Measurements from ENCODE around the gene DHX35. TPM values are rescaled to one million over a fixed set of nuclear protein-coding genes. Genes with fewer than 3 reads are reported as not detected.
A peak's percentile ranks its signal among the peaks of the same experiment; 100 is the strongest.
"Not testable (repeated sequence)": the region's sequence is repeated elsewhere in the genome, so short reads cannot be mapped to it uniquely, and the experiment has no call there.

The DHX35 gene
- total and polyA plus RNA-seq, 2 experiments from 2014 or later: 8.3 to 25.9 TPM

GRCh38 chr20:38996866-38997265 is 34.7 kb downstream of the DHX35 start:
- not testable (repeated sequence) for H3K4me1 ChIP-seq (ENCODE audit: insufficient read depth); H3K27me3 ChIP-seq (ENCODE audit: insufficient read depth); H2AFZ ChIP-seq; ATAC-seq; H3K4me2 ChIP-seq; H3K4me3 Mint-ChIP-seq; H3K4me1 Mint-ChIP-seq; H3K9me3 Mint-ChIP-seq; H3F3A ChIP-seq (replicated peaks; ENCODE audit: low read depth); H3K4me3 ChIP-seq; H3K27ac ChIP-seq (ENCODE audit: low read depth); H3K27ac Mint-ChIP-seq; DNase-seq (ENCODE audit: low spot score); H3K79me2 ChIP-seq (replicated peaks; ENCODE audit: insufficient read depth); H3K27me3 Mint-ChIP-seq (ENCODE audit: insufficient read depth, low read depth, poor library complexity); H4K20me1 ChIP-seq (replicated peaks; ENCODE audit: insufficient read depth); H3K9me2 ChIP-seq (ENCODE audit: insufficient read depth)
- peaks cover 34% of the 10 kb centered on the region for H3K36me3 Mint-ChIP-seq (ENCODE audit: low read depth)
- H3K36me3 ChIP-seq (ENCODE audit: insufficient read depth): peaks cover 19% of the 10 kb centered on the region

- peak; percentile 53; the same call in 2 of the 3 replicates for ATAC-seq
Observed at GRCh38 chr20:38997622-38998021, 35.5 kb downstream of the DHX35 start.

More at GRCh38 chr20:38997622-38998021, 35.5 kb downstream of the DHX35 start:
- Mint-ChIP-seq H3K27ac (peak overlapping the region; percentile 5; the same call in 1 of the 2 replicates), H3K27me3 (ENCODE audit: insufficient read depth, low read depth, poor library complexity) (no peaks in the 10 kb centered on the region), H3K4me1 (no peaks in the 10 kb centered on the region), H3K4me3 (no peak overlapping the region), H3K36me3 (ENCODE audit: low read depth) (peaks cover 36% of the 10 kb centered on the region), H3K9me3 (no peaks in the 10 kb centered on the region)
- peak; percentile 17 for DNase-seq (ENCODE audit: low spot score)
- H3K4me2 ChIP-seq: no peak overlapping the region
- peaks cover 4% of the 10 kb centered on the region; the same call in 1 of the 2 replicates for H4K20me1 ChIP-seq (replicated peaks; ENCODE audit: insufficient read depth)
- no peak overlapping the region for H2AFZ ChIP-seq
- no peaks in the 10 kb centered on the region for H3K9me2 ChIP-seq (ENCODE audit: insufficient read depth)
- peaks cover 23% of the 10 kb centered on the region for H3K36me3 ChIP-seq (ENCODE audit: insufficient read depth)
- H3K4me1 ChIP-seq (ENCODE audit: insufficient read depth): no peaks in the 10 kb centered on the region
- no peaks in the 10 kb centered on the region for H3F3A ChIP-seq (replicated peaks; ENCODE audit: low read depth)
- TF ChIP-seq ZNF331 (CRISPR knock-in tag; IDR thresholded peaks at IDR 0.05; ENCODE audit: low read depth) (no peak), EZH2 (IDR thresholded peaks at IDR 0.05; ENCODE audit: low read depth, unreplicated experiment) (no peak), JUNB (IDR thresholded peaks at IDR 0.05; ENCODE audit: unreplicated experiment) (no peak), NANOG (IDR thresholded peaks at IDR 0.05; ENCODE audit: borderline replicate concordance) (no peak), ETS1 (IDR thresholded peaks at IDR 0.05) (no peak), POLR2AphosphoS5 (IDR thresholded peaks at IDR 0.05; ENCODE audit: low read depth) (no peak), CREB1 (CRISPR knock-in tag; IDR thresholded peaks at IDR 0.05; ENCODE audit: low read depth) (no peak), STAT1 (IDR thresholded peaks at IDR 0.05; ENCODE audit: unreplicated experiment) (no peak), EZH2phosphoT487 (IDR thresholded peaks at IDR 0.05; ENCODE audit: unreplicated experiment) (no peak), ZNF114 (CRISPR knock-in tag; IDR thresholded peaks at IDR 0.05) (no peak)
- TF ChIP-seq, protein P1, sequence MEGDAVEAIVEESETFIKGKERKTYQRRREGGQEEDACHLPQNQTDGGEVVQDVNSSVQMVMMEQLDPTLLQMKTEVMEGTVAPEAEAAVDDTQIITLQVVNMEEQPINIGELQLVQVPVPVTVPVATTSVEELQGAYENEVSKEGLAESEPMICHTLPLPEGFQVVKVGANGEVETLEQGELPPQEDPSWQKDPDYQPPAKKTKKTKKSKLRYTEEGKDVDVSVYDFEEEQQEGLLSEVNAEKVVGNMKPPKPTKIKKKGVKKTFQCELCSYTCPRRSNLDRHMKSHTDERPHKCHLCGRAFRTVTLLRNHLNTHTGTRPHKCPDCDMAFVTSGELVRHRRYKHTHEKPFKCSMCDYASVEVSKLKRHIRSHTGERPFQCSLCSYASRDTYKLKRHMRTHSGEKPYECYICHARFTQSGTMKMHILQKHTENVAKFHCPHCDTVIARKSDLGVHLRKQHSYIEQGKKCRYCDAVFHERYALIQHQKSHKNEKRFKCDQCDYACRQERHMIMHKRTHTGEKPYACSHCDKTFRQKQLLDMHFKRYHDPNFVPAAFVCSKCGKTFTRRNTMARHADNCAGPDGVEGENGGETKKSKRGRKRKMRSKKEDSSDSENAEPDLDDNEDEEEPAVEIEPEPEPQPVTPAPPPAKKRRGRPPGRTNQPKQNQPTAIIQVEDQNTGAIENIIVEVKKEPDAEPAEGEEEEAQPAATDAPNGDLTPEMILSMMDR (conservative IDR thresholded peaks at IDR 0.05; ENCODE audit: low read depth in 2 of 2): no peak
- TF ChIP-seq, protein P2, sequence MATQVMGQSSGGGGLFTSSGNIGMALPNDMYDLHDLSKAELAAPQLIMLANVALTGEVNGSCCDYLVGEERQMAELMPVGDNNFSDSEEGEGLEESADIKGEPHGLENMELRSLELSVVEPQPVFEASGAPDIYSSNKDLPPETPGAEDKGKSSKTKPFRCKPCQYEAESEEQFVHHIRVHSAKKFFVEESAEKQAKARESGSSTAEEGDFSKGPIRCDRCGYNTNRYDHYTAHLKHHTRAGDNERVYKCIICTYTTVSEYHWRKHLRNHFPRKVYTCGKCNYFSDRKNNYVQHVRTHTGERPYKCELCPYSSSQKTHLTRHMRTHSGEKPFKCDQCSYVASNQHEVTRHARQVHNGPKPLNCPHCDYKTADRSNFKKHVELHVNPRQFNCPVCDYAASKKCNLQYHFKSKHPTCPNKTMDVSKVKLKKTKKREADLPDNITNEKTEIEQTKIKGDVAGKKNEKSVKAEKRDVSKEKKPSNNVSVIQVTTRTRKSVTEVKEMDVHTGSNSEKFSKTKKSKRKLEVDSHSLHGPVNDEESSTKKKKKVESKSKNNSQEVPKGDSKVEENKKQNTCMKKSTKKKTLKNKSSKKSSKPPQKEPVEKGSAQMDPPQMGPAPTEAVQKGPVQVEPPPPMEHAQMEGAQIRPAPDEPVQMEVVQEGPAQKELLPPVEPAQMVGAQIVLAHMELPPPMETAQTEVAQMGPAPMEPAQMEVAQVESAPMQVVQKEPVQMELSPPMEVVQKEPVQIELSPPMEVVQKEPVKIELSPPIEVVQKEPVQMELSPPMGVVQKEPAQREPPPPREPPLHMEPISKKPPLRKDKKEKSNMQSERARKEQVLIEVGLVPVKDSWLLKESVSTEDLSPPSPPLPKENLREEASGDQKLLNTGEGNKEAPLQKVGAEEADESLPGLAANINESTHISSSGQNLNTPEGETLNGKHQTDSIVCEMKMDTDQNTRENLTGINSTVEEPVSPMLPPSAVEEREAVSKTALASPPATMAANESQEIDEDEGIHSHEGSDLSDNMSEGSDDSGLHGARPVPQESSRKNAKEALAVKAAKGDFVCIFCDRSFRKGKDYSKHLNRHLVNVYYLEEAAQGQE (IDR thresholded peaks at IDR 0.05; ENCODE audit: unreplicated experiment): no peak
- H3K4me3 ChIP-seq: no peak overlapping the region
- H3K27ac ChIP-seq (ENCODE audit: low read depth): no peak overlapping the region
- H3K79me2 ChIP-seq (replicated peaks; ENCODE audit: insufficient read depth): no peaks in the 10 kb centered on the region
- H3K27me3 ChIP-seq (ENCODE audit: insufficient read depth): no peaks in the 10 kb centered on the region
